Liver (tissue), 2 donors: ENCODE data around the gene ELAVL1.

Experiments
- FOXA1 ChIP-seq: IDR thresholded peaks from 2 replicates; pipeline ENCODE4 v1.6.1; 2016; ENCODE audit warnings: antibody characterized with exemption
- TF ChIP-seq, protein P1 (sequence below): fragments of 150-350 bp; IDR thresholded peaks from 2 replicates; pipeline ENCODE4 v1.5.1; 2017; ENCODE audit warnings: improper control_type of control experiment, low read depth, low read length; ENCODE audit not compliant: missing input control
- TF ChIP-seq, protein P2 (sequence below): IDR thresholded peaks from 2 replicates; pipeline ENCODE4 v1.6.1; 2016; ENCODE audit warnings: antibody characterized with exemption, mild to moderate bottlenecking
- donor health status: healthy.

DNA sequence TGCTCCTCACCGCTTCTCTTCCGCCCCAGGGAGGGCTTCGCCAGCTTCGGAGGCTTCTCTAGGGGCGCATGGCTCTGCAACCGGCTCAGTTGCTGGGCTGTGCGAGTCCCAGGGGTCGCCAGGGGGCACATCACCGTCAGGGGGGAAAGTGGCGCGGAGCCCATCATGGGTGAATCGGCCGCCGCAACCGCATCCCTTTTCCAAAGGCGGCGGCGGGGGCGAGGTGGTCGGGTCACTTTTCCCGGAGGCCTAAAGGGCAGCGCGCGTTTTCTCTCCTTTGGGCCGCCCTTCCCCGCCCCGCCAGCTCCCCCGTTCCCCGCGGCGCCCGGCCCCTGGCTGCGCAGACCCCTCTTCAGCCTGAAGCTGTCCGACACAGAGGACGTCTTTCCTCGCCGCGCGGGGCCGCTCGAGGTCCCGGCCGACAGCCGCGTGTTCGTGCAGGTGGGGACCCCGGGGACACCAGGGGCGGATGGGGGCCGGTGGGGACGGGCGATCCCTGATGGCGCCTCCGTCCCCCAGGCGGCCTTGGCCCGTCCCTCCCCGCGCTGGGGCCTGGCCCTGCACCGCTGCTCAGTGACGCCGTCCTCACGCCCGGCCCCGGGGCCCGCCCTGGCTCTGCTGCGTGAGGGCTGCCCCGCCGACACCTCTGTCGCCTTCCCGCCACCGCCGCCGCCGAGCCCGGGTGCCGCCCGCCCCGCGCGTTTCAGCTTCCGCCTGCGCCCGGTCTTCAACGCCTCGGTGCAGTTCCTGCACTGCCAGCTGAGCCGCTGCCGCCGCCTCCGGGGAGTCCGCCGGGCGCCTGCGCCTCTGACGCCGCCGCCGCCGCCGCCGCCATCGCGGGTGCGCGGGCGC, 89.1 kb downstream of the ELAVL1 start:
- TF ChIP-seq, protein P1, sequence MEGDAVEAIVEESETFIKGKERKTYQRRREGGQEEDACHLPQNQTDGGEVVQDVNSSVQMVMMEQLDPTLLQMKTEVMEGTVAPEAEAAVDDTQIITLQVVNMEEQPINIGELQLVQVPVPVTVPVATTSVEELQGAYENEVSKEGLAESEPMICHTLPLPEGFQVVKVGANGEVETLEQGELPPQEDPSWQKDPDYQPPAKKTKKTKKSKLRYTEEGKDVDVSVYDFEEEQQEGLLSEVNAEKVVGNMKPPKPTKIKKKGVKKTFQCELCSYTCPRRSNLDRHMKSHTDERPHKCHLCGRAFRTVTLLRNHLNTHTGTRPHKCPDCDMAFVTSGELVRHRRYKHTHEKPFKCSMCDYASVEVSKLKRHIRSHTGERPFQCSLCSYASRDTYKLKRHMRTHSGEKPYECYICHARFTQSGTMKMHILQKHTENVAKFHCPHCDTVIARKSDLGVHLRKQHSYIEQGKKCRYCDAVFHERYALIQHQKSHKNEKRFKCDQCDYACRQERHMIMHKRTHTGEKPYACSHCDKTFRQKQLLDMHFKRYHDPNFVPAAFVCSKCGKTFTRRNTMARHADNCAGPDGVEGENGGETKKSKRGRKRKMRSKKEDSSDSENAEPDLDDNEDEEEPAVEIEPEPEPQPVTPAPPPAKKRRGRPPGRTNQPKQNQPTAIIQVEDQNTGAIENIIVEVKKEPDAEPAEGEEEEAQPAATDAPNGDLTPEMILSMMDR: no peak
- TF ChIP-seq FOXA1: no peak
- TF ChIP-seq, protein P2, sequence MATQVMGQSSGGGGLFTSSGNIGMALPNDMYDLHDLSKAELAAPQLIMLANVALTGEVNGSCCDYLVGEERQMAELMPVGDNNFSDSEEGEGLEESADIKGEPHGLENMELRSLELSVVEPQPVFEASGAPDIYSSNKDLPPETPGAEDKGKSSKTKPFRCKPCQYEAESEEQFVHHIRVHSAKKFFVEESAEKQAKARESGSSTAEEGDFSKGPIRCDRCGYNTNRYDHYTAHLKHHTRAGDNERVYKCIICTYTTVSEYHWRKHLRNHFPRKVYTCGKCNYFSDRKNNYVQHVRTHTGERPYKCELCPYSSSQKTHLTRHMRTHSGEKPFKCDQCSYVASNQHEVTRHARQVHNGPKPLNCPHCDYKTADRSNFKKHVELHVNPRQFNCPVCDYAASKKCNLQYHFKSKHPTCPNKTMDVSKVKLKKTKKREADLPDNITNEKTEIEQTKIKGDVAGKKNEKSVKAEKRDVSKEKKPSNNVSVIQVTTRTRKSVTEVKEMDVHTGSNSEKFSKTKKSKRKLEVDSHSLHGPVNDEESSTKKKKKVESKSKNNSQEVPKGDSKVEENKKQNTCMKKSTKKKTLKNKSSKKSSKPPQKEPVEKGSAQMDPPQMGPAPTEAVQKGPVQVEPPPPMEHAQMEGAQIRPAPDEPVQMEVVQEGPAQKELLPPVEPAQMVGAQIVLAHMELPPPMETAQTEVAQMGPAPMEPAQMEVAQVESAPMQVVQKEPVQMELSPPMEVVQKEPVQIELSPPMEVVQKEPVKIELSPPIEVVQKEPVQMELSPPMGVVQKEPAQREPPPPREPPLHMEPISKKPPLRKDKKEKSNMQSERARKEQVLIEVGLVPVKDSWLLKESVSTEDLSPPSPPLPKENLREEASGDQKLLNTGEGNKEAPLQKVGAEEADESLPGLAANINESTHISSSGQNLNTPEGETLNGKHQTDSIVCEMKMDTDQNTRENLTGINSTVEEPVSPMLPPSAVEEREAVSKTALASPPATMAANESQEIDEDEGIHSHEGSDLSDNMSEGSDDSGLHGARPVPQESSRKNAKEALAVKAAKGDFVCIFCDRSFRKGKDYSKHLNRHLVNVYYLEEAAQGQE: no peak
